ENCODE data around the gene ATP10D. TPM values are rescaled to one million over a fixed set of nuclear protein-coding genes. Genes with fewer than 3 reads are reported as not detected.
A peak's percentile ranks its signal among the peaks of the same experiment; 100 is the strongest.

The ATP10D gene
- total RNA-seq, 1 donor from 2014 or later = 49.0 TPM

DNA sequence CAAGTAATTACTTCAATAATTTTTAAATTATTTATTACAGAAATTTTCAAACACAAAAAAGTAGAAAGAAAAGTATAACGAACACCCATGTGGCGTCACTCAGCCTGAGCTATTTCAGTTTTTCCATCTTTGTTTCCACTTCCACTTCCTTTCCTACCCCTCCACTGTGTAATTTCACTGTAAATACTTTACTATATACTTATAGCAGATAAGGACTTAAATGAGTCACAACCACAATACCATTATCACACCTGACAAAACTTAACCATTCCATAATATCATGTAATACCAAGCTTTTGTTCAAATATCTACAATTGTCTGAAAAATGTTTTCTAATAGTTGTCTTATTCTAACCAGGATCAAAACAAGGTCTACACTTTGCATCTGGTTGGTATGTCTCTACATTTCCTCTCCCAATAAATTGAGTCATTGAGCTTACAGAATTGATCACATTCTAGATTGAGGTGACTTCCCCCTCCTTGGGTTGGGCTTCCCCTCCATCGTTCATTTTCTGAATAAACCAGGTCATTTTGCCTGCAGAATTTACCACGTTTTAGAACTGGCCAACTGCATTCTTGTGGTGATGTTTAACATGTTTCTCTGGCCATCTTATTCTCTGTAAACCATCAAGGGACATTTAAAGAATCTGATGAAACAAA is 48.7 kb downstream of the ATP10D start:
- peaks cover 18% of the 10 kb centered on the region for H3K9me3 Mint-ChIP-seq (ENCODE audit: low read depth)

DNA sequence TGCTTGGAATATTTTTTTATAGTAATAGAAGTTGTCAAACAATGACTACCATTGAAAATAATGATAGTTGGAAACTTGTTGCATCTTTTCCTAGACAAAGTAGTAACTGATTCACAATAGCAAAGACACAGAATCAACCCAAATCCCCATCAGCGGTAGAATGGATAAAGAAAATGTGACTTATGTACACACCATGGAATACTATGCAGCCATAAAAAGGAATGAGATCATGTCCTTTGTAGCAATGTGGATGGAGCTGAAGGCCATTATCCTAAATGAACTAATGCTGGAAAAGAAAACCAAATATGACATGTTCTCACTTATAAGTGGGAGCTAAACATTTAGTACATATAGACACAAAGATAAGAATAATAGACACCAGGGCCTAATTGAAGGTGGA is 49.7 kb downstream of the ATP10D start:
- TF ChIP-seq, protein P1, sequence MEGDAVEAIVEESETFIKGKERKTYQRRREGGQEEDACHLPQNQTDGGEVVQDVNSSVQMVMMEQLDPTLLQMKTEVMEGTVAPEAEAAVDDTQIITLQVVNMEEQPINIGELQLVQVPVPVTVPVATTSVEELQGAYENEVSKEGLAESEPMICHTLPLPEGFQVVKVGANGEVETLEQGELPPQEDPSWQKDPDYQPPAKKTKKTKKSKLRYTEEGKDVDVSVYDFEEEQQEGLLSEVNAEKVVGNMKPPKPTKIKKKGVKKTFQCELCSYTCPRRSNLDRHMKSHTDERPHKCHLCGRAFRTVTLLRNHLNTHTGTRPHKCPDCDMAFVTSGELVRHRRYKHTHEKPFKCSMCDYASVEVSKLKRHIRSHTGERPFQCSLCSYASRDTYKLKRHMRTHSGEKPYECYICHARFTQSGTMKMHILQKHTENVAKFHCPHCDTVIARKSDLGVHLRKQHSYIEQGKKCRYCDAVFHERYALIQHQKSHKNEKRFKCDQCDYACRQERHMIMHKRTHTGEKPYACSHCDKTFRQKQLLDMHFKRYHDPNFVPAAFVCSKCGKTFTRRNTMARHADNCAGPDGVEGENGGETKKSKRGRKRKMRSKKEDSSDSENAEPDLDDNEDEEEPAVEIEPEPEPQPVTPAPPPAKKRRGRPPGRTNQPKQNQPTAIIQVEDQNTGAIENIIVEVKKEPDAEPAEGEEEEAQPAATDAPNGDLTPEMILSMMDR (IDR thresholded peaks at IDR 0.05) = no peak
- H3K4me1 Mint-ChIP-seq (ENCODE audit: low read depth) = peaks cover 57% of the 10 kb centered on the region
- no peak overlapping the region for H3K27ac Mint-ChIP-seq (ENCODE audit: unreplicated experiment)
- no peaks in the 10 kb centered on the region for H3K27me3 Mint-ChIP-seq (ENCODE audit: low read depth)
- H3K9me3 Mint-ChIP-seq (ENCODE audit: low read depth) = peaks cover 9% of the 10 kb centered on the region
- DNase-seq (ENCODE audit: low spot score) = no peak
- H3K4me3 Mint-ChIP-seq (ENCODE audit: unreplicated experiment) = no peak overlapping the region
- H3K36me3 Mint-ChIP-seq (ENCODE audit: low read depth) = peaks cover 32% of the 10 kb centered on the region

More for the DNA sequence above, 48.7 kb downstream of the ATP10D start:
- Mint-ChIP-seq H3K36me3 (ENCODE audit: low read depth) (peaks cover 41% of the 10 kb centered on the region), H3K4me1 (ENCODE audit: low read depth) (peaks cover 63% of the 10 kb centered on the region), H3K4me3 (ENCODE audit: unreplicated experiment) (no peak overlapping the region), H3K27me3 (ENCODE audit: low read depth) (no peaks in the 10 kb centered on the region), H3K27ac (ENCODE audit: unreplicated experiment) (peak overlapping the region; percentile 54)
- no peak for DNase-seq (ENCODE audit: low spot score)
- TF ChIP-seq, protein P1 (IDR thresholded peaks at IDR 0.05) = no peak

- Mint-ChIP-seq H3K4me1 (ENCODE audit: low read depth) (peaks cover 50% of the 10 kb centered on the region), H3K4me3 (ENCODE audit: unreplicated experiment) (no peak overlapping the region), H3K27me3 (ENCODE audit: low read depth) (no peaks in the 10 kb centered on the region), H3K27ac (ENCODE audit: unreplicated experiment) (no peak overlapping the region), H3K9me3 (ENCODE audit: low read depth) (peaks cover 7% of the 10 kb centered on the region), H3K36me3 (ENCODE audit: low read depth) (peaks cover 25% of the 10 kb centered on the region)
- DNase-seq (ENCODE audit: low spot score) = no peak
- TF ChIP-seq, protein P1 (IDR thresholded peaks at IDR 0.05) = no peak
These were observed 50.6 kb downstream of the ATP10D start for GRCh38 chr4:47535567-47536147.

GRCh38 chr4:47536966-47537365 is 51.9 kb downstream of the ATP10D start:
- peaks cover 7% of the 10 kb centered on the region for H3K9me3 Mint-ChIP-seq (ENCODE audit: low read depth)
- peaks cover 37% of the 10 kb centered on the region for H3K4me1 Mint-ChIP-seq (ENCODE audit: low read depth)
- H3K4me3 Mint-ChIP-seq (ENCODE audit: unreplicated experiment) = no peak overlapping the region
- TF ChIP-seq, protein P1 (IDR thresholded peaks at IDR 0.05) = no peak
- peak overlapping the region; percentile 42 for H3K27ac Mint-ChIP-seq (ENCODE audit: unreplicated experiment)
- DNase-seq (ENCODE audit: low spot score) = no peak
- H3K36me3 Mint-ChIP-seq (ENCODE audit: low read depth) = peaks cover 25% of the 10 kb centered on the region
- H3K27me3 Mint-ChIP-seq (ENCODE audit: low read depth) = no peaks in the 10 kb centered on the region

- no peak for DNase-seq (ENCODE audit: low spot score)
These were observed 53.2 kb downstream of the ATP10D start for GRCh38 chr4:47538111-47538824.

More at GRCh38 chr4:47538111-47538824, 53.2 kb downstream of the ATP10D start:
- H3K4me1 Mint-ChIP-seq (ENCODE audit: low read depth) = peaks cover 26% of the 10 kb centered on the region
- peaks cover 27% of the 10 kb centered on the region for H3K36me3 Mint-ChIP-seq (ENCODE audit: low read depth)
- TF ChIP-seq, protein P1 (IDR thresholded peaks at IDR 0.05) = no peak
- H3K9me3 Mint-ChIP-seq (ENCODE audit: low read depth) = peaks cover 7% of the 10 kb centered on the region
- H3K27me3 Mint-ChIP-seq (ENCODE audit: low read depth) = no peaks in the 10 kb centered on the region
- H3K4me3 Mint-ChIP-seq (ENCODE audit: unreplicated experiment) = no peak overlapping the region
- H3K27ac Mint-ChIP-seq (ENCODE audit: unreplicated experiment) = peak overlapping the region; percentile 50

Data from chondrocyte (in vitro differentiated cells).